Measurements from ENCODE around the gene CETN3.
"Not testable (repeated sequence)": the region's sequence is repeated elsewhere in the genome, so short reads cannot be mapped to it uniquely, and the experiment has no call there.

The CETN3 gene

DNA sequence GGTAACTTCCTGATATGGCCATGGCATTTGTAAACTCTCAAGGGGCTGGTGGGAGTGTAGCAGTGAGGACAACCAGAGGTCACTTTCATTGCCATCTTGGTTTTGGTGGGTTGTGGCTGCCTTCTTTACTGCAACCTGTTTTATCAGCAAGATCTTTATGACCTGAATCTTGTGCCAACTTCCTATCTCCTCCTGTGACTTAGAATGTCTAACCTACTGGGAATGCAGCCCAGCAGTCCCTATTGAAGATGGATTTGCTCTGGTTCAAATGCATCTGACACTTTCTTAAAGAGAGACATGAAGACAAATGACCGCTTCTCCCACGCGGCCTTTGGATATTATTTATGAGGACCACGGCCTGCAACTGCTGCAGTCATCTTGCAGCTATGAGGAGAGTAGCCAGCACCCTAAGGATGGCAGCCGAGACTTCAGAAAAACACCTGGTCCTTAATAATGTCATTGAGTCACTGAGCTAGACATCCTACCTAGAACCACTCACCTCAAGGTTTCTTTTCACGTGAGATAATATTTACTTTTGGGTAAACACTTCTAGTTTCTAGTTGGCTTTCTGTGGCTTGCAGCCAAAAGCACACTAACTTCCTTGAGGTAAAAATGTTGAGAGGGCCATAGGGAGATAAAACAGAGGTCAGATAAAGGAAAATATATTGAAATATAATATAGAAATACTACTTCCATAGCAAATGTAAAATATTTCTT lies 28.2 kb downstream of the CETN3 start:
- DNase-seq (ENCODE audit: low read depth), result no peak

DNA sequence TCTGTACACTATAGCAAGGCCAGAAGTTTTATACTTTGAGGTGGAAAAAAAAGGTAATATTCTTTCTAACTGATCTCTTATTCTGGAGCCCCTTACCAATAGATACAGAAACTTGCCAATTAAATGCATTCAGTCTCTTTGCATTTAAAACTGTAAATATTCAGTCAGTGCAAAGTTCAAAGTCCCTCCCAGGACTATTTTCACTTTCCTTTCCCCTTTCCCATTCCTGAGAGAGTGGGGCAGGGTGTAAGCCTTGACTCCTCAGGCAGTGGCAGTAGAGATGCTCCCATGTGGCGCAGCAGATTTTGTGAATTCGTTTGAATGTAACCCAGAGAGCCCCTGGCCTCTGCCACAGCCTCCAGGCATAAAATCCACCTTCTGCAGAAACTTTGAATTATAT lies 29.9 kb downstream of the CETN3 start:
- no peak for DNase-seq (ENCODE audit: low read depth)

DNA sequence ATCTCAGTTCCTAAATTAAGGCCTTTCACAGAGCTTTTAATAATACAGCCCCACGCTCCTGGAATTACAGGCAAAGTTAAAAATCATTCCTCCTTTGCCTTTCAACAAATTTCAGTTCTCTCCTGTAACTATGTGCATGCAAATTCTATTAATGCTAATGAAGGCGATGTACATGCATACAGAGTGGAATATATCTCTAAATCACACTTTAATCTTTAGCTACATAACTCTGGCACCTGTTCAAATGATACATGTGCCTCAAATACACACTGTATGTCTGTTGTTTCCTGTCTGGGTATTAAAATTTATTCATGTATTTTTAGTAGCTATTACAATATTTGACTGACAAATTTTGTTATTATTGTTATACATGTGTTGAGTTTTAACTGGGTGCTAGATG lies 30.8 kb downstream of the CETN3 start:
- DNase-seq (ENCODE audit: low read depth), result no peak

DNA sequence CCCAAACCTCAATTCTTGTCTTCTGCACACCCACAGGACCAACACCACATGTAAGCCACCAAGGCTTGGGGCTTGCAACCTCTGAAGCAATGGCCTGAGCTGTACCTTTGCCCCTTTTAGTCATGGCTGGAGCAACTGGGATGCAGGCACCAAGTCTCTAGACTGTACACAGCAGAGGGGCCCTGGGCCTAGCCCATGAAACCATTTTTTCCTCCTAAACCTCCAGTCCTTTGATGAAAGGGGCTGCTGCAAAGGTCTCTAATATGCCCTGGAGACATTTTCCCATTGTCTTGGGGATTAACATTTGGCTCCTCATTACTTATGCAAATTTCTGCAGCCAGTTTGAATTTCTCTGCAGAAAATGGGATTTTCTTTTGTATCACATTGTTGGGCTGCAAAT lies 38.3 kb downstream of the CETN3 start:
- DNase-seq (ENCODE audit: low read depth), result not testable (repeated sequence)

DNA sequence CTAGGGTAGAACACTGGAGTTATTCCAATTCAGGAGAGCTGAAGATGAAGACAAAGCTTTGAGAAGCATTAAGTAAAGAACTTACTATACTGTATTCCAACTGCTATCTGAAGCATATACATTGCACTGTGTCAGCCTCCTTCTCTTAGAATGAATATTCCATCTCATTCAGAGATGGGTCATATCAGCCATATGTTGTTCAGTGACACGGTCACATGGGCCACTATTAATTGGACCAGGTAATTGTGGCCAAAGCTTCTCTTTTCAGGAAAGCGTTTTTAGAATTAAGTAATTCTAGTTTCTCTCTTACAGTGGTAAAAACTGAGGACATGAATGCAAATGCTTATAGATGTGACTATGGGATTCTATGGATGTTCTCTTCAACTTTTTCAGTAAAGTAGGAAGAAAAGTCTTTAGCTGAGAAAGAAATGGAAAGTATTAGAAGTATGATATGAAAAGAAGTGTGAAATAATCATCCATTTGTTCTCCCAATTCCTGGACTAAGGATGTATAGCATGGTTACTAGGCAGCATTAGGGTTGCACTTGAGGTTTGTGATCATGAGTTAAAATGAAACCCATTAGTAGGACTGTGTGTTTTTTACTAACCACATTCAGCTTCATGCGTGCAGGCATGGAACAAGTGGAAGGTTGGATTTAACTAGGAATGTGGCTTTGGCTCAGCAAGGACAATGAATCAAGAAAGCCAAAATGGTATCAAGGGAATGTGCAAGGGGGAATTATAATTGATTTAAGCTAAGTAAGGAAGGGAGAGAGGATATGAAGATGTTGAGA lies 40.9 kb downstream of the CETN3 start:
- no peak for DNase-seq (ENCODE audit: low read depth)

DNA sequence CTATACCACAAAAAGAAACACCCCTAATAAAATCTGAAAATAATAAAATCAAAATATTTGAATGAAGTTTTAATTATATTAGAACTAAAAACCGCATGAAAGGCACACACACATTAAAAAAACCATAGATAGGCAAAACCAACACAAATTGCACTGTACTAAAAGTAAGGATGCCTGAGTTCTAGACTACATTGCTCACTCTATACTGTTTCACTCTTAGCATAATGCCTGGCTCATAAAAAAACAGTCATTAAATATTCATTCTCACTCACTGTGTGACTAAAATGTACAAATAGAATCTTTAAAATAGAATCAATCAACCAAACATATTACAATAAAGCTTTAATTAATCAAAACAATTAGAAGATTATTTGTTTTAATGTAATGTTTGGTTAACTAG lies 41.7 kb downstream of the CETN3 start:
- no peak for DNase-seq (ENCODE audit: low read depth)

DNA sequence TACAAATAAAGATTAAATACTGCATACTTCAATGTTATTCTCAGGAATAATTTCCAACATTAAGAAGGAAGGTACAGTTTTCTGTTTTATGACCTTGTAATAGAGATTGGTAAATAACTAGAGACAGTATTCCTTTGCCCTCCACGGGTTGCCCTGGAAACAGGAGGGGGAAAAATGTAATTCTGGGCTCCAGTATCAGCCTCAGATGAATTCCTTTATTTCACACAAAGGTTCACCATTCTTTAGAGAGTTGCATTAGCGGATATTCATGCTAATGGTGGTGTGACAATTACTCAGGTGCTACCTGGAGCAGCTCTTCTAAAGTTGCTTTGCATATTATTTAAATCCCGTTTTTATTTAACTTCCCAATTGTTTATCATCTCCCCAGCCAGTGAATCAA lies 42.6 kb downstream of the CETN3 start:
- DNase-seq (ENCODE audit: low read depth), result no peak

DNA sequence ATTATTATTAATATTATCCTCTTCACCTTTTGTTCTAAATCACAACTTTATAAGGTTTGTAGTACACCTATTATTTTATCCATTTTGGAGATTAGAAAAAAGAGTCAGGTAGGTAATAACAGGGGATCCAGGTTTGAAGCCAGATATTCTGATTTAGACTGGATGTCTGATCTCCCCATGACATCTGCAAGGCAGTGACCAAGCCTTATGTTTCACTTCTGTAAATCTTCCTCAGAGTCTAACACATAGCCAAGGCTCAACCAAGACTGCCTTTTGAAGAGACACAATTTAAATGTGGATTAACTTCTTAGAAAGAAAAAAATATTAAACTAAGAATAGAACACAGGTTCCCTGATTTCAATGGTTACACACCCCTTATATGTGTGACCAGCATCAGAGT lies 44.2 kb downstream of the CETN3 start:
- no peak for DNase-seq (ENCODE audit: low read depth)

DNA sequence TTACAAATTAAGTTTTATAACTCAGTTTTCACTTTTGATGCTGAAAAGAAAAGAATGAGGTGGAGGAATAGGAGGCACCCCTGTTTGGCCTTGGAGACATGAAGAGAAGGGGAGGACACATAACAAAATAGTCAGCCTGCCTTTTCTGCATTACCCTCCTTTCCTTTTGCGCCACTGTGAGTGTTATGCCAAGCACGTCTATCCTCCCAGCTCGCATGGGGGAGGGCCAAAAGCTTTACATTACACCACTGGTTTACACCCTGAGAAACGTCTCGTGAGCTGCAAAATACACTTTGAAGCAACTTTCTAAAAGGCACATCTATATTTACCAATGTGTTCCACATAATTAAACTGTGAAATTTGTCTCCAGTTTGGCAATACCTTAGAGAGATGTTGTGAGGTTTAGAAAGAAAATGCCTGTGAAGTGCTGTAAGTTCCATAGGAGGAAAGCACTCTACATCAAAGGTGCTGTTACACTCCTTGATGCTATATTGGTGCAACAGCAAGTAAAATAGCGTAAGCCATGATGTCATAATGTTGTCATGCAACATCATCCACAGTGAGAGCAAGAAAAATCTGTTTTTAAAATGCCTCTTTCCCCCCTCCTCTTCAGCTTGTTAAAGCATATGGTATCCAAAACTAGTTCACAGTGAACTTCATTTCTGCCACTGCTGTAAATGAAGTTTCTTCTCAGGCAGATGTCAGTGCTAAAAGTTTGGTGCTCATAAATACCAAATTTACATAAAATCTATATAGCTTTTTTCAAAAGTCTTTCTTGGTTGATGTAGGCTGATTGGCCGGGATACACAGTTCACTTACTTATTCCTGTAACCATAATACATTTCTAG lies 50.3 kb downstream of the CETN3 start:
- DNase-seq (ENCODE audit: low read depth), result no peak

DNA sequence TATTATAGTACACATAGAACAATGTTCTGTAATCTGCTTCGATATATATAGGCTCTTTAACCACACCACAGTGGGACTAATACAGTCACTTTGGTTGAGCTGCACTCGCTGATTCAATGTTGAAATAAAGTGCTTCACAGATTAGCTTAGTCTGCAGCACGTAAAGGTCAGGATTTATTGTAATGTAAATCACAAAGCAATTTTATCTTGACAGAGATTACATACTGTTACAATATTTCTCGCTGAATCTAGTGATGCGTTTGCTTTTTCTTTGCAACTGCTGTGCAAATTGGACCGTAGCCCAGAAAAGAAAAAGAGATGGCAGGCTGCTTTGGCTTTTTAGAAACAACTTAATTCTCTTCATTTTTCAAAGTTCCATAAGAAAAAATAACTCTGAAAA lies 52.9 kb downstream of the CETN3 start:
- no peak for DNase-seq (ENCODE audit: low read depth)

DNA sequence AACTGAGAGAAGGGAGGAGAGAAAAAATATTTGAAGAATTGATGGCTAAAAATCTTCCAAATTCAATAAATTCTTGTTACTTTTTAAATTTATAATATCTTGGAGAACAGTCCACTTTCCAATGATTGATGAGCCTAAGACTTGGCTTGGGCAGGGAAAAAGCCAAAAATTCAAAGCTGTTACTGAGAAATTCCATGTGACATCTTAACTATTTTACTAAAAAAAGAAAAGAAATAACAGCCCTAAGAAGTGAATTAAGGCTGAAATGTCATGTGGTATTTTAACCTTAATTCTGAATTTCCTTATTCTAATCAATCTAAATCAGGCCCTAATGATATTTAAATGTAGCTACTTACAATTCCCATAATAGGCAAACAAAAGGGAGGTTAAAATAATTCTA lies 53.4 kb downstream of the CETN3 start:
- DNase-seq (ENCODE audit: low read depth), result no peak

DNA sequence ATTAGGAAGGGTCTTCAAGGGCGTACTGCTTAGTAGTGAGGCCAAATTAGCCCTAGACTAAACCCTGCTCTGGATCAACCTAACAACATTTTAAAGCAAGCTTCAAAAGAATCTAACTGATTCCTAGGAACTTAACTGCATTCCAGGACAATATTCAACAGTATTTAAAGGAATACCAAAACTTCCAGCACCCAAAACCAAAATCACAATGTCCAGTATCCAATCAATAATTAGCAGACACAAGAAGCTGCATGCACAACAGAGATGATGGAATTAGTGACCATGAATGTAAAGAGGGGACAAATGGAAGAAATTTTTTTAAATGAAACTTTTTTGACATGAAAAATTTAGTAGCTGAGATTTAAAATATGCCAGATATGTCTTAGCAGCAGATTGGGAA lies 53.9 kb downstream of the CETN3 start:
- DNase-seq (ENCODE audit: low read depth), result no peak

DNA sequence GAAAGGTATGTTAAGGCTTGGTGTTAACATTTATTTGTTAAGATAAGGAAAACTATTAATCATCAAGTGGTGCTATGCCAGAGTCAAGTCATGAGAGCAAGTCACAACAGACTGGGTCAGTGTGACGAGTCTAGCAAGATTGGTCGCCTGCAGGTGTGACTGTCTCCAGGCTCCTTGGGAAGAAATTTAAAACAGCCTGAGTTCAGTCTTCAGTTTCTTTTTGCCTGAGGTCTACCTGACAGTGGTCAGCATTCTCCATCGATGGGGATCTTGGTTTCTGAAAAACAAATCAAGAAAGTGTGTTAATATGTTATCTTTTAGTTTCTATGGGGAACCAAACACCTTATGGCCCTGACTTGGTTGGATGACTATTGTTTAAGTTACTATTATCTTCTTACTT lies 56.3 kb downstream of the CETN3 start:
- no peak for DNase-seq (ENCODE audit: low read depth)

DNA sequence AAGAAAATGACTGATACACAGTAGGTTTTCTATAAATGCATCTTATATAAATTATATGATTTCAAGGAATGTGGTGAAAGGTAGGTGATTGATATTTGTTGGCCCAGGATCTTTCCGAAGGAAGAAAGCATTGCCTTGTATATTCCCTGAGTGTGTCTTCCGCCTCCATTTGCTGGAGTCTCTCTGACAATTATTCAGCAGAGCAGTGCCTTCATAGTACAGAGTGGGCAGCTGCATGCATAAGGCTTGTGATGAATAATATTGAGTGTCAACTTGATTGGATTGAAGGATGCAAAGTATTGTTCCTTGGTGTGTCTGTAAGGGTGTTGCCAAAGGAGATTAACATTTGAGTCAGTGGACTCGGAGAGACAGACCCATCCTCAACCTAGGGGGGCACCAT lies 58.5 kb downstream of the CETN3 start:
- DNase-seq (ENCODE audit: low read depth), result no peak

DNA sequence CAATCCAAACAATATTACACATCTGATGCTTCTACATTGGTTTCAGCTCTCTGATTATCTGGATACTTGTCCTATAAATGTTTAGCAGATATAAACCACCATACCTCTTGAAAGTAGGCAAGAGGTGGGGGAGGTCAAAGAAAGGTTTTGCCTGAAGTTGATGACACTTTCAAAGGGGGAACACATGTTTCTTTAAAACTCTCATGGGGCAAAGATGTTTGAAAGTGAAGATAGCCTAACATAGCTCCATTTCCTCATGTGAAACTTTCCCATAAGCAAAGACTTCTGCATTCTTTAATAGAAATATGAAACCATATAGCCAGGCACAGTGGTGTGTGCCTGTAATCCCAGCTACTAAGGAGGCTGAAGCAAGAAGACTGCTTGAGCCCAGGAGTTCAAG lies 62.1 kb downstream of the CETN3 start:
- DNase-seq (ENCODE audit: low read depth), result no peak

DNA sequence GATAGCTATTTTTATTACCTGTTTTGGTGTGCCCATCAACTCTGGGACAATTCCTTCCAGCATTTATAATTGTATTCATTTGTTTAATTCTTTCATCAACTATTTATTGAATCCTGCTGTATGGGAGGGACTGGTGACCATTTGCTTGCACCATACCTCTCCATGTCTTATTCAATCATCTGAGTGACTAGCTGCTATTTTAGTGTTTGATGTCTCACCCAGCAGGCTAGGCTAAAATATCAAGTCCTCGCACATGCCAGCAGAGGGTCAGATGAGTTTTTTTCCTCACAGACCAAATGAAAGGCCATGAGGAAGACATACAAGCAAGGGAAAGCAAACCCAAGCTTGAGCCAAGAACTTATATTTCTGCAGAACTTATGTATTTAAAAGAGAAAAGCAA lies 63.9 kb downstream of the CETN3 start:
- no peak for DNase-seq (ENCODE audit: low read depth)

DNA sequence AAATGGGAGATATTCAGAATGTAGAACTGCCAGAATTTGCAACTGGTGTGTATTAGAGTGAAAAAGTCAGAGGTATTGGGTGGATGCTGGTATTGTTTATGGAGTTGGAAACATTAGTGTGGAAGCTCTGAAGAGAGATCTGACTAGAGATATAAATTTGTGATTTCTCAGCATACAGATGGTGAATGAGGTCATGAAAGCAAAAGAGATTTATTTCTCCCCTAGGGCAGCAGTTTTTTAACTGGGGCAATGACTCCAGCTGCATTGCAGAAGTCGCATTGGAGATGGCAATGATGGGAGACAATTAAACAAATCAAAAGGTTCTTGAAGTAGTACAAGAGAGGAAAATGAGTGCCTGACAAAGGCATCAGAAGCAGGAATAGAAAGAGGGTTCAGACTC lies 64.9 kb downstream of the CETN3 start:
- no peak for DNase-seq (ENCODE audit: low read depth)

DNA sequence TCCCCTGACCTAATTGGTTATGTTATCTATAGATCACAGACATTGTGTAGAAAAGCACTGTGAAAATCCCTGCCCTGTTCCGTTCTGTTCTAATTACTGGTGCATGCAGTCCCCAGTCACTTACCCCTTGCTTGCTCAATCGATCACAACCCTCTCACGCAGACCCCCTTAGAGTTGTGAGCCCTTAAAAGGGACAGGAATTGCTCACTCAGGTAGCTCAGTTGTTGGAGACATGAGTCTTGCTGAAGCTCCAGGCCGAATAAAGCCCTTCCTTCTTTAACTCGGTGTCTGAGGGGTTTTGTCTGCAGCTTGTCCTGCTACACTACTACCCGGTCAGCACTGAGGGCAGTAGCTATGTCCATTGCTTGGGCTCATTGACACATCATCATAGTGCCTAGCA lies 65.8 kb downstream of the CETN3 start:
- not testable (repeated sequence) for DNase-seq (ENCODE audit: low read depth)

DNA sequence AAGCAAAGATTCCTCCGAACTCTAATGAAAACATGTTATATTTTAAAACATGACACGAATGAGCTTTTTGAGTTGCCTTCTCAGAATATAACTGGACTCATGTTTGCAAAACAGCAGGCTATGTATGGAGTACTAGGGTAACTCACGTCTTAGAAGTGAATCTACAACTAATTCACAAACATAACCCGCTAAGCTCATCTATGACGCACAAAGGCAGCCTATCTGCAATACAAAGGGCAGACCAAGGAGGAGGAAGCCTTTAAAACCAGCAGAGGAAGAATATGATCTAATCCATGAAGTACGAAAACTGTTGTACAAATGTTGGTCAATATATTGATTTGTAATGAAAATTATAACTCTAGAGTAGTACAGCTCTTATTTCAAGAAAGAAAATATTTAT lies 67.0 kb downstream of the CETN3 start:
- DNase-seq (ENCODE audit: low read depth), result no peak

Data from HS-5 (cell line).